ENCODE measurements around the gene FLOT1. TPM values are rescaled to one million over a fixed set of nuclear protein-coding genes. Genes with fewer than 3 reads are reported as not detected.

Gene FLOT1
- total and polyA plus RNA-seq, 2 of the 13 experiments (the other 11 are each of a cell fraction or from before 2014, with no cell fraction given): 82.3 to 130 TPM

DNA sequence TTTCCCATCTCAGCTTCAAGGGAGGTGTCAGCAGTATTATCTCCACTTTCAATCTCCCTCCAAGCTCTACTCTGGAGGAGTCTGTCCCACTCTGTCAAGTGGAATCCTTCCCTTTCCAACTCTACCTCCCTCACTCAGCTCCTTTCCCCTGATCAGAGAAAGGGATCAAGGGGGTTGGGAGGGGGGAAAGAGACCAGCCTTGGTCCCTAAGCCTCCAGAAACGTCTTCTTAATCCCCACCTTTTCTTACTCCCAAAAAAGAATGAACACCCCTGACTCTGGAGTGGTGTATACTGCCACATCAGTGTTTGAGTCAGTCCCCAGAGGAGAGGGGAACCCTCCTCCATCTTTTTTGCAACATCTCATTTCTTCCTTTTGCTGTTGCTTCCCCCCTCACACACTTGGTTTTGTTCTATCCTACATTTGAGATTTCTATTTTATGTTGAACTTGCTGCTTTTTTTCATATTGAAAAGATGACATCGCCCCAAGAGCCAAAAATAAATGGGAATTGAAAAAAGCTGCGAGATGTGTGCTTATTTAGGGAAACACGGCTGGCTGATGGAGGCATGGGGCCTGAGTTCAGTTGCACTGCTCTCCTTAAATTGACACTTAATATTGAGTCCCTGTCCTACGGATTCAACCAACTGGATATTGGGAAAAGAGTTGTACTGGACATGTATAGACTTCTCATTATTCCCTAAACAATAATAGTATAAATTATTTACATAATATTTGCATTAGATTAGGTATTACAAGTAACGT, 17.4 kb downstream of the FLOT1 start (continued):
- no peak for TF ChIP-seq ZNF609 (CRISPR knock-in tag; IDR thresholded peaks at IDR 0.05; ENCODE audit: borderline replicate concordance)
- TF ChIP-seq CREB1 (IDR thresholded peaks at IDR 0.05): no peak
- TF ChIP-seq CREB1 (CRISPR knock-in tag; IDR thresholded peaks at IDR 0.05): 0 out of 2 replicates have a peak, but pooled peaks have one; percentile 46
- TF ChIP-seq, protein P1, sequence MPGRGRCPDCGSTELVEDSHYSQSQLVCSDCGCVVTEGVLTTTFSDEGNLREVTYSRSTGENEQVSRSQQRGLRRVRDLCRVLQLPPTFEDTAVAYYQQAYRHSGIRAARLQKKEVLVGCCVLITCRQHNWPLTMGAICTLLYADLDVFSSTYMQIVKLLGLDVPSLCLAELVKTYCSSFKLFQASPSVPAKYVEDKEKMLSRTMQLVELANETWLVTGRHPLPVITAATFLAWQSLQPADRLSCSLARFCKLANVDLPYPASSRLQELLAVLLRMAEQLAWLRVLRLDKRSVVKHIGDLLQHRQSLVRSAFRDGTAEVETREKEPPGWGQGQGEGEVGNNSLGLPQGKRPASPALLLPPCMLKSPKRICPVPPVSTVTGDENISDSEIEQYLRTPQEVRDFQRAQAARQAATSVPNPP (CRISPR knock-in tag; IDR thresholded peaks at IDR 0.05): no peak
- no peak for TF ChIP-seq SALL2 (CRISPR knock-in tag; IDR thresholded peaks at IDR 0.05)
- TF ChIP-seq ZNF24 (IDR thresholded peaks at IDR 0.05): no peak
- no peak for TF ChIP-seq ZBTB21 (CRISPR knock-in tag; IDR thresholded peaks at IDR 0.05)
- TF ChIP-seq MYNN (CRISPR knock-in tag; IDR thresholded peaks at IDR 0.05; ENCODE audit: low read depth): no peak
- TF ChIP-seq SMYD3 (CRISPR knock-in tag; IDR thresholded peaks at IDR 0.05): no peak
- TF ChIP-seq ZSCAN31 (CRISPR knock-in tag; IDR thresholded peaks at IDR 0.05; ENCODE audit: low read depth): no peak
- TF ChIP-seq SMAD3 (CRISPR knock-in tag; IDR thresholded peaks at IDR 0.05): no peak
- TF ChIP-seq ZNF558 (CRISPR knock-in tag; IDR thresholded peaks at IDR 0.05; ENCODE audit: borderline replicate concordance): 0 out of 2 replicates have a peak, but pooled peaks have one; percentile 4
- no peak for TF ChIP-seq ZNF678 (CRISPR knock-in tag; IDR thresholded peaks at IDR 0.05)
- TF ChIP-seq ZNF562 (CRISPR knock-in tag; IDR thresholded peaks at IDR 0.05; ENCODE audit: borderline replicate concordance): no peak
- TF ChIP-seq, protein P2, sequence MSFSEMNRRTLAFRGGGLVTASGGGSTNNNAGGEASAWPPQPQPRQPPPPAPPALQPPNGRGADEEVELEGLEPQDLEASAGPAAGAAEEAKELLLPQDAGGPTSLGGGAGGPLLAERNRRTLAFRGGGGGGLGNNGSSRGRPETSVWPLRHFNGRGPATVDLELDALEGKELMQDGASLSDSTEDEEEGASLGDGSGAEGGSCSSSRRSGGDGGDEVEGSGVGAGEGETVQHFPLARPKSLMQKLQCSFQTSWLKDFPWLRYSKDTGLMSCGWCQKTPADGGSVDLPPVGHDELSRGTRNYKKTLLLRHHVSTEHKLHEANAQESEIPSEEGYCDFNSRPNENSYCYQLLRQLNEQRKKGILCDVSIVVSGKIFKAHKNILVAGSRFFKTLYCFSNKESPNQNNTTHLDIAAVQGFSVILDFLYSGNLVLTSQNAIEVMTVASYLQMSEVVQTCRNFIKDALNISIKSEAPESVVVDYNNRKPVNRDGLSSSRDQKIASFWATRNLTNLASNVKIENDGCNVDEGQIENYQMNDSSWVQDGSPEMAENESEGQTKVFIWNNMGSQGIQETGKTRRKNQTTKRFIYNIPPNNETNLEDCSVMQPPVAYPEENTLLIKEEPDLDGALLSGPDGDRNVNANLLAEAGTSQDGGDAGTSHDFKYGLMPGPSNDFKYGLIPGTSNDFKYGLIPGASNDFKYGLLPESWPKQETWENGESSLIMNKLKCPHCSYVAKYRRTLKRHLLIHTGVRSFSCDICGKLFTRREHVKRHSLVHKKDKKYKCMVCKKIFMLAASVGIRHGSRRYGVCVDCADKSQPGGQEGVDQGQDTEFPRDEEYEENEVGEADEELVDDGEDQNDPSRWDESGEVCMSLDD (CRISPR knock-in tag; IDR thresholded peaks at IDR 0.05; ENCODE audit: borderline replicate concordance): no peak
- no peak for TF ChIP-seq ZNF232 (CRISPR knock-in tag; IDR thresholded peaks at IDR 0.05; ENCODE audit: borderline replicate concordance)
- no peak for TF ChIP-seq TBL1XR1 (IDR thresholded peaks at IDR 0.05; ENCODE audit: borderline replicate concordance, low read length, partially characterized antibody)
- TF ChIP-seq ZNF564 (CRISPR knock-in tag; IDR thresholded peaks at IDR 0.05): no peak
- TF ChIP-seq TEAD3 (CRISPR knock-in tag; optimal IDR thresholded peaks at IDR 0.05; ENCODE audit: borderline replicate concordance): no peak
- TF ChIP-seq PITX1 (CRISPR knock-in tag; IDR thresholded peaks at IDR 0.05): no peak
- TF ChIP-seq HNRNPL (IDR thresholded peaks at IDR 0.05; ENCODE audit: low read depth, low read length): no peak
- TF ChIP-seq ATAD3A (CRISPR knock-in tag; IDR thresholded peaks at IDR 0.05): no peak
- TF ChIP-seq YEATS2 (CRISPR knock-in tag; IDR thresholded peaks at IDR 0.05; ENCODE audit: borderline replicate concordance): no peak
